DOHH2 (cell line): ENCODE data around the gene PREX1.

ENCODE experiments used
- H3F3A ChIP-seq: fragments of 200-600 bp; sonication (generic), shearing (Covaris generic); 2 replicates; pipeline ENCODE4 v1.6.0; 2016; ENCODE audit warnings: antibody characterized with exemption, mild to moderate bottlenecking; ENCODE audit not compliant: control insufficient read depth, insufficient read depth
- H3K27ac ChIP-seq: fragments of 200-600 bp; sonication (generic); 2 replicates; pipeline ENCODE4 v1.5.1; 2014; ENCODE audit warnings: low read depth, mild to moderate bottlenecking, low read length, moderate library complexity
- H3K27me3 ChIP-seq: fragments of 200-600 bp; sonication (generic); 2 replicates; pipeline ENCODE4 v1.6.1; 2014; ENCODE audit warnings: mild to moderate bottlenecking, low read length, mixed read lengths; ENCODE audit not compliant: control insufficient read depth
- H3K36me3 ChIP-seq: fragments of 200-600 bp; sonication (generic); 2 replicates; pipeline ENCODE4 v1.6.1; 2014; ENCODE audit warnings: mild to moderate bottlenecking, low read length, moderate library complexity, mixed read lengths; ENCODE audit not compliant: control insufficient read depth
- H3K4me1 ChIP-seq: fragments of 200-600 bp; sonication (generic); 2 replicates; pipeline ENCODE4 v1.6.1; 2014; ENCODE audit warnings: mild to moderate bottlenecking, low read length, mixed read lengths; ENCODE audit not compliant: control insufficient read depth
- H3K4me2 ChIP-seq: fragments of 200-600 bp; sonication (generic); 2 replicates; pipeline ENCODE4 v1.6.0; 2014; ENCODE audit warnings: mild to moderate bottlenecking, low read length, moderate library complexity
- H3K4me3 ChIP-seq: fragments of 200-600 bp; sonication (generic); 2 replicates; pipeline ENCODE4 v1.5.1; 2014; ENCODE audit warnings: mild to moderate bottlenecking, low read length, mixed read lengths
- H3K79me2 ChIP-seq: fragments of 200-600 bp; sonication (generic); 2 replicates; pipeline ENCODE4 v1.6.1; 2014; ENCODE audit warnings: mild to moderate bottlenecking, low read length, mixed read lengths; ENCODE audit not compliant: control insufficient read depth
- H3K9me2 ChIP-seq: fragments of 200-600 bp; sonication (generic); replicated peaks from 2 replicates; pipeline ENCODE4 v1.6.1; 2014; ENCODE audit warnings: mild to moderate bottlenecking, low read length, mixed read lengths; ENCODE audit not compliant: control insufficient read depth
- H3K9me3 ChIP-seq: fragments of 200-600 bp; sonication (generic); 2 replicates; pipeline ENCODE4 v1.6.1; 2014; ENCODE audit warnings: antibody characterized with exemption, low read length, mixed read lengths; ENCODE audit not compliant: control insufficient read depth, insufficient read depth
- H4K20me1 ChIP-seq: fragments of 200-600 bp; sonication (generic); 2 replicates; pipeline ENCODE4 v1.6.0; 2014; ENCODE audit warnings: low read depth, mild to moderate bottlenecking, antibody characterized with exemption, low read length, moderate library complexity; ENCODE audit not compliant: control insufficient read depth, insufficient read depth
- CTCF ChIP-seq: fragments of 200-600 bp; sonication (generic); IDR thresholded peaks from one replicate; pipeline ENCODE4 v1.5.1; 2014; ENCODE audit warnings: antibody characterized with exemption, mild to moderate bottlenecking, low read depth, low read length; ENCODE audit not compliant: poor library complexity, severe bottlenecking
- EZH2phosphoT487 ChIP-seq: fragments of 200-600 bp; sonication (generic); IDR thresholded peaks from 2 replicates; pipeline ENCODE4 v1.6.1; 2017; ENCODE audit warnings: borderline replicate concordance, mild to moderate bottlenecking, antibody characterized with exemption, low read length, moderate library complexity, mixed read lengths

The PREX1 gene

GRCh38 chr20:48673507-48673906 is 154.3 kb downstream of the PREX1 start:
- TF ChIP-seq CTCF: no peak
- no peak for TF ChIP-seq EZH2phosphoT487
- Histone ChIP-seq H3K27ac (no peak overlapping the region), H4K20me1 (no peaks in the 10 kb centered on the region), H3K27me3 (peaks cover 4% of the 10 kb centered on the region; the same call in 1 of the 2 replicates), H3K4me3 (no peak overlapping the region), H3K4me2 (no peak overlapping the region), H3K4me1 (no peaks in the 10 kb centered on the region), H3F3A (no peaks in the 10 kb centered on the region), H3K36me3 (no peaks in the 10 kb centered on the region), H3K9me3 (no peaks in the 10 kb centered on the region), H3K79me2 (no peaks in the 10 kb centered on the region), H3K9me2 (no peaks in the 10 kb centered on the region)

- no peak overlapping the region for H3K4me3 ChIP-seq
- H3K4me2 ChIP-seq: no peak overlapping the region
- H3K9me2 ChIP-seq: no peaks in the 10 kb centered on the region
- no peaks in the 10 kb centered on the region for H3K36me3 ChIP-seq
- H3K27me3 ChIP-seq: peaks cover 4% of the 10 kb centered on the region; the same call in 1 of the 2 replicates
- no peaks in the 10 kb centered on the region for H3K9me3 ChIP-seq
- no peak for TF ChIP-seq CTCF
- TF ChIP-seq EZH2phosphoT487: no peak
- H3K27ac ChIP-seq: no peak overlapping the region
- H4K20me1 ChIP-seq: no peaks in the 10 kb centered on the region
- no peaks in the 10 kb centered on the region for H3K79me2 ChIP-seq
- H3F3A ChIP-seq: no peaks in the 10 kb centered on the region
- H3K4me1 ChIP-seq: no peaks in the 10 kb centered on the region
Observed at GRCh38 chr20:48672324-48672723, 155.5 kb downstream of the PREX1 start.

GRCh38 chr20:48671141-48671540 is 156.7 kb downstream of the PREX1 start:
- Histone ChIP-seq H3K4me1 (no peaks in the 10 kb centered on the region), H3K79me2 (no peaks in the 10 kb centered on the region), H3K9me3 (no peaks in the 10 kb centered on the region), H3K27ac (no peak overlapping the region), H4K20me1 (no peaks in the 10 kb centered on the region), H3K27me3 (peaks cover 4% of the 10 kb centered on the region; the same call in 1 of the 2 replicates), H3K9me2 (no peaks in the 10 kb centered on the region), H3F3A (no peaks in the 10 kb centered on the region), H3K4me3 (no peak overlapping the region), H3K36me3 (no peaks in the 10 kb centered on the region), H3K4me2 (no peak overlapping the region)
- TF ChIP-seq CTCF: no peak
- TF ChIP-seq EZH2phosphoT487: no peak
